GM19328 (cell line): ENCODE data around the gene TTC34.

Experiments used
- ATAC-seq: cut with Tn5 transposase; IDR thresholded peaks from one replicate; pipeline ENCODE4 v1.9.1; 2021; ENCODE audit warnings: mild to moderate bottlenecking, moderate library complexity; ENCODE audit not compliant: unreplicated experiment

Gene TTC34

DNA sequence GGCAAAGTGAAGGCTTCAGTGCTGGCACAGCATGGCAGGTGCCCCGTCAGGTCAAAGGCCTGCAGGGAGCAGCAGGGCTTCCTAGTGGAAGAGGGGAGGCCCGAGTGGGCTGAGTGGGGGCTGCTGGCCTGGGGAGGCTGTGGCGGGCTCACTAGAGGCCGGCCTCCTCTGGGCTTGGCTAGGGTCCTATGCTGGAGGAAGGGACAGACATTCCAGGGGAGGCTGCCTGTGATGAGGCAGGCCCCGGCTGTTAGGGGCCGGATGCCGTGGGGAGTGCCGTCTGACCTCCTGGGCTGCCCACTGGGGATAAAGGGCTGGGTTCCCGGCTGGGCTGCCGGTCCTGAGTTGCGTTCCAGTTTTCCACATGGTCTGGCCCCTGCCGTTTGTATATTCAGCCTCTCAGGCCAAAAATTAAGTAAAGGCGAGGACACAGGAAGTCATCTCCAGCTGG, 193.8 kb downstream of the TTC34 start:
- no peak for ATAC-seq

DNA sequence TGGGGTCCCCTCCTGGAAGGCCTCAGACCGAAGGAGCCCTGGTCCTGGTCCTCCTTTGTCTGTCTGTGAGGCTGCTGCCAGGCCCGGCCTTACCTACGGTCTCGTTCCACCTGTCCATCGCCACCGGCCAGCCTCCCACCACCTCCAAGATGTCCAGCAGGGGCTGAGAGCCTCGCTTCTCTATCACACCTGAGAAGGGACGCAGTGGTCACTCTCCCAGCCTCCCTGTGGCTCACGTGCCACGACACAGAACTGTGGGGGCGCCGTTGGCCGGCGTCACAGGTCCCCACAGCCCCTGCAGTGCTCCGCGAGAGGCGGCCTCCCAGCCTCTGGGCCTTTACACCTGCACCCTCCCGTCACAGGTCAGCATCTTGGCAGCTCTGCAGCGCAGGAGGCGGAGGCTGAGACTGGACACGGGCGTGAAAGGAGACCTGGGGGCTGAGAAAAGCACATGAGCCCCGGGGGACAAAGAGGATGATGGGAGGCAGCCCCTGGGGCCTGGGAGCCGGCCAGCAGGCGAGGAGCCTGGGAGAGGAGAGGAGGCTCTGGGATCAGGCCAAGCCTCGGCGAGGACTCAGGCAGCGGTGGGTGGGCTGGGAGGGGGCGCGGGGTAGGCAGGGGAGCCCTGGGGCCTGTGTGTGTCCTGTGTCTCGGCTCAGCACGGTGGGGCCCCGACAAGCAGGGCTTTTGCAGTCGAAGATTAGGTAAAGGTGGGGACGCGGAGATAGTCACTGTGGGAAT, 194.4 kb downstream of the TTC34 start:
- no peak for ATAC-seq

DNA sequence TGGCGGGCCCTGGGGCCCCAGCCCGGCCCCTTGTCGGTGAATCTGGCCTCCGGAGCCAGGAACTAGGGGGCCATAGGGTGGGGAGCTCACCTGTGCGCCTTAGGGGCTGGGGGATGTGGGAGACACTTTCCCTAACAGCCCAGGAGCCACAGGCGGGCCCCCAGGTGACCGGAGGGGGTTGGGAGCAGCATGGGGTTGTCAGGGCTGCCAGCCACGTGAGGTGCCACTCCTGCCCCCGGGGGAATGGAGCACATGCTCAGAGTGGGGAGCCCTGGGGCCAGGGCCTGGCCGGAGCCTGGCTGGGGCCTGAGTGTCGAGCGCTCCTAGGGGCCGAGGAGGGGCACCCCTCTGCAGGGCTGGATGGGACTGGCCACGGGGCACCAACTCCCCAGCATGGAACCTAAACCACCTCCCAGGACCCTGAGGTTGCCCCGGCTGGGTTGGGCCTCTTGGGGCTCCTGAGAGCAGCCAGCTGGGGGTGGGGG, 195.1 kb downstream of the TTC34 start:
- ATAC-seq, result no peak

DNA sequence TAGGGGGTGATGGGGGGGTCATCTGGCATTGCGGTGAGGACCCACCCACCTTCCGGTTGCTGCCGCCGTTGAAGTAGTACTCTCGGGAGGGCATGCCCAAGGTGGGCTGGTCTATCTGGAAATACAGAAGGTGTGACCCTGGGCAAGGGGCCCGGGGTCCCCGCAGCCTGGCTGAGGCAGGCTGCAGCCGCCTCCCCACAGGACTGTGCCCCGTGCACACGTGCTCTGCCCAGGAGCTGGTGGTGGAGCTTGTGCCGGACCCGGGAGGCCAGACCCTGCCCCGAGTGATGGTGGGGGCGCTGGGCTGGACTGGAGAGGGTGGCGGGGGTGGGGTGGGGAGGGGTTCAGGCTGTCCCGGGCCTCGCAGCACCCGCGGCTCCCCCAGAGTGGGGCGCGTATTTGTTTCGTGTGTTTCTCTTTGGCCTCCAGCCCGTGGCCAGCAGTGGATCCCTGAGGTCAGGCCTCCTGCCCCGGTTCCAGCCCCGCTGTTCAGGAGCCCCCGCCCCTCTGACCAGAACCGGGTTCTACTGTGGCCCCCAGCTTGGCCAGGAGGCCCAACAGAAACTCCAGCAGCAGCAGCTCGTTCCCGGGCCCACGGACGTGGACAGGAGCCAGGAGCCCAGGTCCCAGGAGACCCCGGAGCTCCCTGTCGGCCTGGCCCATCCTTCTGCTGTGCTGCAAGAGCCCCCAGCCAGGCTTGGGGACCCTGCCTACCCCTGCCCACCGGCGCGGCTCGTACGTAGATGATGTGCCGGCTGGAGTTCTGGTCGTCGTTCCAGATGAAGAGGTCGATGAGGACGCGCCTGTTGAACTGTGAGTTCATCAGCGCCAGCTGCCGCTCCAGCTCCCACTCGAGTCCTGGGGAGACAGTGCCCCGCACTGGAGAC, 195.7 kb downstream of the TTC34 start:
- no peak for ATAC-seq

DNA sequence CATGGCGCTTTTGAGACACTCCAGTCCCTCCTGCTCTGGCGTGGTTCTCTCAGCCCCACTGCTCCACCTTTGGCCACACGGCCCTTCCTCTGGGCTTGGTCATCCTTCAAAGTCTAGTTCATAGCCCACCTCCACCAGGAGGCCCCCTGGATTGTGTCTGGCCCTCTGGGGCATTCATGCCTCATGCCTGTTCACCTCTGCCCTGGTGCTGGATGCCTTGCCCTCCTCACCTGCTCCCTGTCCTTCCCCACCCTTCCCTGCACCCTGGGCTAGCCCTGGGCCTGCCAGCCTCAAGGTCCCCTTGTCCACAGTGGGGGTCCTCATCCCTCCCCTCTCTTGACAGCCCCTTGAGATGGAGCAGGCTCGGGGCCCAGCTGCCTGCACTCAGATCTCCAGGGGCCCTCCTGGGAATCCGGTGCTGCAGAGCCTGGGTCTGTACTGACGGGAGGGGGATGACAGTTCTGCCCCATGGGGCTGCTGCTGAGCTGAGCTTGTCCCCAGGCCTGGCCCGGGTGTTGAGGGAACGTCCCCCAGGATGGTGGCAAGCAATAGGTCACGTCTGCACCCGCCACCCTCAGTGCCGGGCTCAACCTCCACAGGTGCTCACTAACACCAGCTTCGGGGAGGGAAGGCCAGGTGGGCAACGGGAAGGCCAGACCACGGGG, 196.5 kb downstream of the TTC34 start:
- ATAC-seq, result no peak

DNA sequence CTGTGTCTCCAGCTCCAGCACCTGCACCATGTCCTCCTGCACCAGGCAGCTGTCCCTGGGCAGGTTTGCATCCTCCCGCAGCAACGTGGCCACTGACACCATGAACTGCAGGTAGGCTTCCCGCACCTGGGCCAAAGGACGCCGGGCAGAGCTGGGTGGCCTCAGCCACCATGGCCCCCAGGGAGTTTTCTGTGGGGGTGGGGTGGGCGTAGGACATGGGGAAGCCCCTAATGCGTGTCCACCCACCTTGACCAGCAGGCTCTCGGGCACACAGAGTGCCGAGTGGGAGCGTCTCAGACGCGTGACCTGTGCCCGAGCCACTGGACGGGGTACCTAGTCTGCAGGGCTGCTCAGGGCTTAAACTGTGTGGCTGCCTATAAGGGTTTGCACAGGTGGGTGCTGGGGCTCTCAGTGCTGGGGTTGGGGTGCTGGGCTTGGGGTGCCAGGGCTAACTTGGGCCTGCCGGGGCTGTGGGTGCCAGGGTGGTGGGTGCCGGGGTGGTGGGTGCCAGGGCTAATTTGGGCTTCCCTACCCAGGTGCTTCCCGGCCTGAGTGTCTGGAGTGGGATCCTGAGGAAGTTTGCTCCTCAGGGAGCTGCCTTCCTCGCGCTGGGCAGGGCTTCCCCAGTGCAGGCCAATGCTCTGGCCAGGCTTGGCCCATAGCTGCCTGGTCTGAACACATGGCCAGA, 197.2 kb downstream of the TTC34 start:
- ATAC-seq, result no peak

DNA sequence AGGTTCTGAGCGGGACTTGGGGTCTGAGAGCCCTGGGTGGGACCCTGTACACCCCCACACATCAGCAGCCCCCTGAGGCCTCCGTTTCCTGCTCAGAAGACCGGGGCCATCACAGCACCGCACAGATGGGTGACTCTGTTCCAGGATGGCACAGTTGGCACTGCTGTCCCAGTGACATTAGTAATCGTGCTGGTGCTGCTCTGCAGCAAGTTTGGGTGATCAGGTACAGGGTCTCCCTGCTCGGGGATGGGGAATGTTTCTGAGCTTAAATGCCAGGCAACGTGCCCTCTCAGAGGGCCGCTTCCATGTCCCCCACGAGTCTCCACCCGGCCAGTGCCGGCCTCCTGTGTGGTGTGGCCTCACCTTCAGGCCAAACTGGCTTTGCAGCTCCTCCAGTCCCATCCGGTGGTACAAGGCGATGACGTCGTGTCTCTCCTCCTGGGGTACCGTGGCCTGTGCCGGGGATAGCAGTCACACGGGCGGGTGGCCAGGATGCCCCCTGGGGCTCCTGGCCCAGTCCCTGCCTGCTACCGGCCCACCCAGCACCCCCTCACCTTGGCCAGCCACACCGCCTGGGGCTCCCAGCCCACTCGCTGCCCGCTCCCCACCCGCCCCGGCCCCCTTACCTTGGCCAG, 197.9 kb downstream of the TTC34 start:
- ATAC-seq, result no peak

DNA sequence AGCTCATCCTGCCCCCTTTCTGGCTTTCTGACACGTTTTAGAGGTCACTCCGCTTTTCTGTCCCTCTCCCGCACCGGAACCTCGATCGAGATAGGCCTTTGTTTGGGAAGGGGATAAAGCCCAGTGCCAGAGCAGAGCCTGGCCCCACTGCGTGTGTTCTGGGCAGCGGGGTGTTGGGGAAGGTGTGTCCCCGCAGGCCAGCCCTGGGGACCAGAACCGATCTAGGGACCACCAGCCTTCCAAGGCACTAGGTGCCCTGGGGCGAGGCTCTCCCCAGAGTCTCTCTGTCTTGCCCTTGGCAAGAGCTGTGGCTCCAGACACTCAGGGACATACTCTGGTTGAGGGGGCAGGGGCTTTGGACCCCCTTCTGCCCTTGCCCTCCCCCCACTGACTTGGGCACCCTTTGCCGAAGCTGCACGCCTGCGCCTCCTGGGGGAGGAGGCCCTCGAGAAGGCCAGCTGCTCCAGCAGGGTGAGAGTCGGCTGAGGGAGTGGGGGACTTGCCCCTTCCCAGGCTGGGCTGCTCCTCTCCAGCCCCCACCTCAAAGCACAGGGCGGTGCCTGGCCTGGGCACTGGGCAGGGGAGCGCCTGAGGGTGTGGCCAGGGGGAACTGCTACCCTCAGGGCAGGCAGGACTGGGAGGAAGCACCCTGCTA, 198.5 kb downstream of the TTC34 start:
- no peak for ATAC-seq

DNA sequence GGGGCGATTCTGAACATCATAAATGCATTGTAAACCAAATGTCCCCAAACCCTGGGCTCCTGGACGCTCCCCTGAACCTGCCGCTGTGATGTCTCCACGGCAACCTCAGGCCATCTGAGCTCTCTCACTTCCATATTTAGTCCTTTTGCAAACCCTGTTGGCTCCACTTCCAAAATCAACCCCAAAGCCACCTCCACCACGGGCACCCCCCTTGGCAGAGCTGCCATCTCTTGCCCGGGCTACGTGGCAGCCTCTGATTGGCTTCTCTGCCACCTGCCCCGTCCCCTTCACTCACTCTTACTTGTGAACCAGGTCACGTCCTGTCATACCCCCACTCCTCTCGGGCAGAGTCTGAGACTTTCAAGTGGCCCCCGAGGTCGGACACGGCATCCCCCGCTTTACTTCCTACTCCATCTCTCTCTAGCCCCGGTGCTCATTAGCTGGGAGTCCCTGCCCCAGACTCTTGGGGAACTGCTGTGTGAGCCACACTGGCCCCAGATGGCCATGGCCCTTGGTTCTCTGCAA, 199.1 kb downstream of the TTC34 start:
- ATAC-seq, result no peak

DNA sequence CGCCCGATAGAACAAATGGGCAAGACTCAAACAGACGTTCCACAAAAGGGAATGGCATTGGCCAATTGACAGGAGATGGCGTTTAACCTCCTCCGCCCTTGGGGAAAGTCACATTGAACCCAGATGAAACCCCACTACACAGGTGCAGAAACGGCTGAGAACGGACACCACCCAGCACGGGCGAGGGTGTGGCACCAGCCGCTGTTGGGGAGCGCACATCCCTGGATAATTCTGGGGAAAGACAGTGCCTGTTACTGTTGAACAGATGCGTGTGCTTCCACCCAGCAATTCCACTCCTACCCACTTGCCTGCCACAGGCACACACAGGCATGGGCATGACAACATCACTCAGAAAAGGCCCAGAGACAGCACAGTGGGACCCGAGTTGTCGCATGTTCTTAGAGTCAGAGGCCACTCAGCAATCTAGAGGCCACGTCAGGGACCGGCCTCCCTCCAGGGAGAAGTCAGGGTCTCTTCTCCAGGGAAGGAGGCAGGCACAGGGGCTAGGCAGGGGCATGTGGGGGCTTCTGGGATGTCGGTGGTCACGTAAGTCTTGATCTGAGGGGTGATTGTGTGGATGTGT, 199.7 kb downstream of the TTC34 start:
- no peak for ATAC-seq

DNA sequence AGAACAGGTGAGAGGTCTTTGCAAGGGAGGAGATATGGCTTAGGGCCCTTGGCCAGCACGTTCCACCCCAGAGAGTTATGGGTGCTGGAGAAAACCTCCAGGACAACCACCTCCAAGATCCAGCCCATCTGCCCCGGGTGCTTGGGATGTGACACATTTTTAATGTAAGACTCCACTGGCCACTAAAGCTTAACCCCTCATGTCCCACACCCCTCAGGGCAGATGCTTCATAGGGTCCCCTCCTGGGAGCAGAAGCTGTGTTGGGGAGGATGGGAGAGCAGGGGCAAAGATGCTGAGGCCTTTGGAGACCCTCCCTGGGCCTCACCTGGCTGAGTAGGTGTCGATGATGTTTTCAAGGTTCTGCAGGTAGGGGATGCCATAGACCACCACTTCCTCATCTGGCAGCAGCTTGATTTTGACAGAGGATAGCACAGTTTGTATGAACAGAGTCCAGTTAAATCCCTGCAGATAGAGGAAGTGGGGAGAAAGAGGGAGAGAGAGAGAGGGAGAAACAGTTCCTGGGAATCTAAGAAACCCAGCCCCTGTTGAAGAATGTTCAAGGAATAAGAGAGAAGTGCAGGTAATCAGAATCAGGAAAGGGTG, 203.1 kb downstream of the TTC34 start:
- no peak for ATAC-seq

DNA sequence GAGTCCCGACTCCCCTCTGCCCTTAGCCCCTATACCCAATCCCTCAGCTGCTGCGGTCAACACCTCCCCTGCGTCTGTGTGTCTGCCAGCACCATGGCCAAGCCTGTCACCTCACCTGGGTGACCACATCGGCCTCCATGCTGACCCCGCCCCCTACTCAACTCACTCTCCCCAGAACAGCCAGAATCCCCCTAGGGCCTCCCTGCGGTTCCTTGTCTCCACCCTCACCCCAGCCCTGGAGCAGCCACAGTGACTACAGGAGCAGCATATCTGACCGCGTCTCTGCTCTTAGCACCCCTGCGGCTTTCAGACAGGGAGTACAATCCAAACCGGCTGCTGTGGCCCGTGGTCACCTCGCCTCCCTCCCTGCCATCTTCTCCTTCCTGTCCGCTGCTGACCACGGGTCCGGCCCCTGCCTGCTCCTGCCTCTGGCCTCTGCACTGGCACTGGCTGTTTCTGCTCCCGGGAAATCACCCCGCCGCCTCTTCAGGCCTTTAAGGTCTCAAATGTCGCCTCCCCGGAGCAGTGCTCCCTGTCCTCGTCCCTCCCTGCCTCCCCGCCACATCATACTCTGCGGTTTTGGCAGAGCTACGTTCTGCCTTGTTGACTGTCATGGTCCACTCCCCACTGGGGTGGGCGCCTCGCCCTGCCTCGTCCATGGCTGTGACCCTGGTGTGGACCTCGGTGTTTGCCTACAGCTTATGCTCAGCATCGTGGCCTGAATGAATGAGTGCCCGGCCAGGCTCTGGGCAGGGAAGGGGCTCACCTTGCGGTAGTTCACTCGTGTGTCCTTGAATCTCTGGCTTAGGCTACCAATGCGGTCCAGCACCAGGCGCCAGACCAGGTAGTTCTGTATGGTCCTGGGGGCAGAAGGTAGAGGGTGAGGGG, 203.8 kb downstream of the TTC34 start:
- ATAC-seq, result no peak

DNA sequence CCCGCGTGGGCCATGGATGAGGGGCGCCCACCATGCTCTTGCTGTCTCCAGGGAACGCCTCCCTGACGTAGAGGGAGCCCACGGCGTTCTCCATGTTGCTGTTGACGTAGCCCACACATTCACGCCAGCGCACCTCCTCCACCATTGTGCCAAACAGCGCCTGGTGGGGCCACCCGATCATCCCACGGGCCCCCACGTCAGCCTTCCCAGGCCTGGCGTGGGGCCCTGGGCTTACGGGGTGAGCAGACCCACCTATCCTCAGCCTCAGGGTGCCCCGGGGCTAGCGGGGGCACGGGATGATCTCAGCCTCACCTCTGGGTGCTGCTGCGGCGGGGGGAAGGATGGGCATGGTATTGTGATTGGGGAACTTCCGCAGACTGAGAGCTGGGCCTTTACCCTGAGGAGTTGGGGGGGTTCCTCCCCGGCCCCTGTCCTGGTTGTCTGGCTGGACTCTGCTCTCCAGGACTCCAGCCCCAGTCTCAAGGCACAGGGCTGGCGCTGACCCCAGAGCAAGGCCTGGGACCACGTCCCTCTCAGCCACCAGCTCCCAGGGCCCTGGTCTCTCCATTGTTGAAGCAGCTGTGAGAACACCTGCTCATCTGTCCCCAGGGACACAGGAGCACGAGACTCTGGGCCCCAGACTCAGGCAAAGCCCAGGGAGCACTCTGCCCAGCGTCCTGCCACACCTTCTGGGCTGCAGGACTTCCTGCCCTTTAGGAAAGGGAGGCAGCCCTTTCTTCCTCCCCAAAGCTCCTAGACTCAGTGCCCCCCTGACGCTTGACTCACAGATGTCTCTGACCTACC, 204.8 kb downstream of the TTC34 start:
- ATAC-seq, result no peak

DNA sequence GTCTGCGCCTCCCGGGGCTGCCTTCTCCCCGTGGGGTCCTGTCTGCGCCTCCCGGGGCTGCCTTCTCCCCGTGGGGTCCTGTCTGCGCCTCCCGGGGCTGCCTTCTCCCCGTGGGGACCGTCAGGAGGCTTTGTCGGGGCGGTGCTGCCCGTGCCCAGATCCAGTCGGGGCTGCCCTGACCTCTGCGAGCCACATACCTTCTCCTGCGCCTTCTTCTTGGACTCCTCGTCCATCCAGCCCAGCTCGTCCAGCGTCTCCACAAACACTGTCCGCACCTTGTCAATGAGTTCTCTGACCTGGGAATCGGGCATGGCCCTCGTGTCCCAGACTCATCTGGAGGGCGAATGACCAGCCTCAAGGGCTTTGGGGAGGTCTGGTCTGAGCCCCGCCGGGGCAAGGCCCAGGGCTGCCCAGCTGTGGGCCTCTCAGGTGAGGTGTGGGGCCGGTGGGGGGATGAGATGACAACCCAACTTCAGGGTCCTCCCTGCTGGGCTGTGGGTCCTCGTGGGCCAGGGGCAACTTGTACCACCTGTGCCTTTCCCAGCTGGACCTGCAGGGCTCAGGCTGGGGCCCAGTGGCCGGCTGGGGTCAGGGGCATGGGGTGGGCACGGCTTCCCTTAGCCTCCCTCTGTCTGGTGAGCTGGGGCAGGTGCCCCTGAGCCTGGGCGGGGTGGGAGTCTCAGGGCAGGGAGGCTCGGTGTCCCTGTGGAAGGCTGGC, 205.5 kb downstream of the TTC34 start:
- ATAC-seq, result no peak

DNA sequence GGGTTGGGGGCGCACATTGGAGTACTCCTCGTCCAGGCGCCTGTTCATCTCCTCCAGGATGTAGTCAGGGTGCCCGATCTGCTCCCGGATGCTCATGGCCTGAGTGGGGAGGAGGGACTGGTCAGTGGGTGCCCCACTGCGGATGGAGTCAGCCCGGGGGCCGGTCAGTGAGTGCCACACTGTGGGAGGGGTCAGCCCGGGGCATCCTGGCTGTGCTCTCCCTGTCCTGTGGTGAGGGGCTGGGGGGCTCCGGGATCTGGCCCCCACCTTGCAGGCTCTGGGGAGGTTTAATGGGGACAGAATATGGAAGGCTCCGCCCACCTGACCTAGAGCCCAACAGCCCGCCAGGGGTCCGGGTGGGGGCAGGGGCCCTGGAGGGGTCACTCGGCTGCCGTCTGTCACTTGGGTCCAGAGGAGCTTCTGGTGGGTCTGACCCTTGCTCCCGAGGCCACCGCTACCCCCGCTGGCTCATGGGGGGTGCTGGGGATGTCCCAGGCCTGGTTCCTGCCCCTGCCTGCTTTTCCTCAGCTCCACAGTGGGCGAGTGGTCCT, 206.2 kb downstream of the TTC34 start:
- ATAC-seq, result no peak

DNA sequence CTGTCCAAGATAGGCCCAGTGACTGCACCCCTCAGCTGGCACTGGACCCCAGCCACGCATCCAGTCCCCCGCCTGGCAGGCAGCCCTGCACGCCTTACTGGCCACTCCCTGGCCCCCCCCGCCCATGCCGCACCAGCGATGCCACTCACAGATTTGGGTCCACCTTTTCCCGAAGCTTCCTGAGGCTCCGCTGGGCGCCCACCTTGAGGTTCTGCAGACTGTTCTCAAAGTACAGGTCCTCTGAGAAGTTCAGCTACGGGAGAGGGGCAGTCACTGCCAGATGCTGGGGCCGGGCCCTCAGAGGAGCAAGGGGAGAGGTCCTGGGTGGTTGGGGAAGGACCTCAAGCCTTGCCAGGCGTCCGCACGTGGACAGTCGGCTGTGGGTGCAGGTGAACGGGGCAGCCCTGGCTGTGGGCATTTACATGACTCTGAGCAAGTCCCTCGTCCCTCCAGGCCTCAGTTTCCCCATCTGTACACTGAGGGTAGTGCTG, 206.8 kb downstream of the TTC34 start:
- no peak for ATAC-seq
